ENCODE results near the gene ABCC1. TPM values are rescaled to one million over a fixed set of nuclear protein-coding genes. Genes with fewer than 3 reads are reported as not detected.
A peak's percentile ranks its signal among the peaks of the same experiment; 100 is the strongest.

Gene ABCC1
- polyA plus RNA-seq, 3 donors = 1.4 to 23.6 (median 3.0) TPM

- no peak for DNase-seq
- TF ChIP-seq CTCF (IDR thresholded peaks at IDR 0.05) = no peak
- Histone ChIP-seq H3K4me3 (replicated peaks in 1 of 3; ENCODE audit: low read depth in 2 of 3, low read length in 3 of 3) (no peak overlapping the region), H4K20me1 (ENCODE audit: insufficient read depth, low read length) (peaks cover 26% of the 10 kb centered on the region), H3K4me1 (ENCODE audit: control insufficient read depth in 1 of 2, insufficient read depth in 2 of 2, low read length in 2 of 2) (no peaks in the 10 kb centered on the region), H3K4me2 (replicated peaks; ENCODE audit: extremely low read depth, low read length, poor library complexity, severe bottlenecking) (no peak overlapping the region), H3K9me3 (replicated peaks in 1 of 2; ENCODE audit: control insufficient read depth in 1 of 2, insufficient read depth in 1 of 2, low read length in 2 of 2) (peaks cover 22 to 23% of the 10 kb centered on the region in 2 donors), H2AFZ (ENCODE audit: insufficient read depth, low read depth, low read length, poor library complexity, severe bottlenecking) (no peak overlapping the region), H3K36me3 (replicated peaks in 1 of 2; ENCODE audit: control insufficient read depth in 1 of 2, insufficient read depth in 2 of 2, low read length in 2 of 2) (peaks cover 61 to 99% of the 10 kb centered on the region in 2 donors), H3K79me2 (ENCODE audit: insufficient read depth, low read length) (no peaks in the 10 kb centered on the region), H3K27me3 (ENCODE audit: control insufficient read depth in 2 of 2, insufficient read depth in 2 of 2, low read length in 2 of 2) (no peaks in the 10 kb centered on the region), H3K9ac (ENCODE audit: insufficient read depth, low read length, poor library complexity, severe bottlenecking) (no peak overlapping the region), H3K27ac (ENCODE audit: low read depth in 1 of 2, low read length in 2 of 2) (no peak overlapping the region)
- Mint-ChIP-seq H3K27ac (peak overlapping the region in 1 of 7 donors; percentile 75), H3K36me3 (peaks cover 84 to 92% of the 10 kb centered on the region in 2 donors), H3K27me3 (ENCODE audit: low read depth in 3 of 3) (peaks cover 0 to 3% (median 2%) of the 10 kb centered on the region in 3 donors), H3K4me1 (peaks cover 12% of the 10 kb centered on the region), H3K9me3 (peaks cover 17 to 31% (median 25%) of the 10 kb centered on the region in 7 donors), H3K4me3 (no peak overlapping the region)
- 98% methylated on average over 7 of the region's 12 CpGs for WGBS (ENCODE audit: insufficient coverage)
- intact Hi-C loops (cut with micrococcal nuclease) = no loop called here
Observed at GRCh38 chr16:16122264-16122663, 172.8 kb downstream of the ABCC1 start.

- no peak overlapping the region for H3K27ac ChIP-seq (ENCODE audit: low read depth in 1 of 2, low read length in 2 of 2)
- intact Hi-C loops (cut with micrococcal nuclease) = no loop called here
- TF ChIP-seq CTCF (IDR thresholded peaks at IDR 0.05) = no peak
- peaks cover 52 to 96% of the 10 kb centered on the region in 2 donors for H3K36me3 ChIP-seq (replicated peaks in 1 of 2; ENCODE audit: control insufficient read depth in 1 of 2, insufficient read depth in 2 of 2, low read length in 2 of 2)
- peaks cover 27% of the 10 kb centered on the region for H4K20me1 ChIP-seq (ENCODE audit: insufficient read depth, low read length)
- DNase-seq = no peak
- H3K9me3 ChIP-seq (replicated peaks in 1 of 2; ENCODE audit: control insufficient read depth in 1 of 2, insufficient read depth in 1 of 2, low read length in 2 of 2) = peaks cover 10% of the 10 kb centered on the region in 2 donors
- Mint-ChIP-seq H3K4me1 (peaks cover 11% of the 10 kb centered on the region), H3K9me3 (peaks cover 8 to 18% (median 12%) of the 10 kb centered on the region in 7 donors), H3K27me3 (ENCODE audit: low read depth in 3 of 3) (peaks cover 0 to 2% (median 1%) of the 10 kb centered on the region in 3 donors), H3K36me3 (peaks cover 73 to 89% of the 10 kb centered on the region in 2 donors), H3K27ac (peak overlapping the region in 1 of 7 donors; percentile 43), H3K4me3 (no peak overlapping the region)
- WGBS (ENCODE audit: insufficient coverage) = 96% methylated on average over 8 of the region's 10 CpGs
- H3K4me1 ChIP-seq (ENCODE audit: control insufficient read depth in 1 of 2, insufficient read depth in 2 of 2, low read length in 2 of 2) = no peaks in the 10 kb centered on the region
- no peak overlapping the region for H3K4me3 ChIP-seq (replicated peaks in 1 of 3; ENCODE audit: low read depth in 2 of 3, low read length in 3 of 3)
- no peak overlapping the region for H3K9ac ChIP-seq (ENCODE audit: insufficient read depth, low read length, poor library complexity, severe bottlenecking)
- no peaks in the 10 kb centered on the region for H3K79me2 ChIP-seq (ENCODE audit: insufficient read depth, low read length)
- no peaks in the 10 kb centered on the region for H3K27me3 ChIP-seq (ENCODE audit: control insufficient read depth in 2 of 2, insufficient read depth in 2 of 2, low read length in 2 of 2)
- H3K4me2 ChIP-seq (replicated peaks; ENCODE audit: extremely low read depth, low read length, poor library complexity, severe bottlenecking) = no peak overlapping the region
- H2AFZ ChIP-seq (ENCODE audit: insufficient read depth, low read depth, low read length, poor library complexity, severe bottlenecking) = no peak overlapping the region
Observed at GRCh38 chr16:16124438-16124837, 175.0 kb downstream of the ABCC1 start.
